Stimulated activated CD4-positive, alpha-beta T cell treated with anti-CD3 and anti-CD28 coated beads, TNF-alpha, amount 100 ng/mL, for 24 hours (primary cell): ENCODE measurements around the gene ALK.

Experiments used
- DNase-seq, 3 experiments: peaks; one replicate each; pipeline ENCODE4 v3.0.0-alpha.2; 2020; ENCODE audit warnings: low read depth in 3 of 3

ALK gene

GRCh38 chr2:29579495-29580169 is 341.8 kb downstream of the ALK start:
- no peak for DNase-seq

DNA sequence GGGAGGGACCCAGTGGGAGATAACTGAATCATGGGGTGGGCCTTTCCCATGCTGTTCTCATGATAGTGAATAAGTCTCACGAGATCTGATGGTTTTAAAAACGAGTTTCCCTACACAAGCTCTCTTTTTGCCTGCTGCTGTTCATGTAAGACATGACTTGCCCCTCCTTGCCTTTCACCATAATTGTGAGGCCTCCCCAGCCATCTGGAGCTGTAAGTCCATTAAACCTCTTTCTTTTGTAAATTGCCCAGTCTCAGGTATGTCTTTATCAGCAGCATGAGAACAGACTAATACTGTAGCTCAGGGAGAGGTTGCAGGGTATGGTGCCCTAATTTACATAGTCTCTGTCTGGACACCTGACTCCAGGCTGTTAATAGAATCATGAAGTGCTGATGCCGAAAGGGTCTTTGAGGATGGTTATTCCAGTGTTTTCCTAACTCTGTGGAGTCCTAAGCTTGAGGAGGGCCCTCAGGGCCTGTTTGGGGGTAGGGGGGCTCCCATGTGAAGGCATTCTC is 343.2 kb downstream of the ALK start:
- no peak for DNase-seq

DNA sequence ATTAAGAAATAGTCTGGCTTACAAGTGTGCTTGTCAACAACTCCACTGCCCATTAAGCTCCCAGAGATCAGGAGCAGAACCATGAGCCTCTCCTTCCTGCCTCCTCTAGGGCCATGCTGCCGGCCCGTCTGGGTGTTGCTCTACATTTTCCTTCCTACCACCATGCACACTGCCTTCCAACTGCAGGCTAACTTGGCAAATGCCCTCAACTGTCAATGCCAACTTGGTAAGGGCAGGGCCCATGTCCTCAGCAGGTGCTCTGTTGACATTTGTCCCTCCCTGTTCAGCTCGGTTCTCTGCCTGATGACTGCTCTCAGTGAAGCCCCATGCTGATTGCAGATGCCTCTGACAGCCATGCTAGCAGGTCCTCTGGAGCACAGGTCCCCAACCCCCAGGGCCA is 345.2 kb downstream of the ALK start:
- no peak for DNase-seq

GRCh38 chr2:29575370-29575890 is 346.0 kb downstream of the ALK start:
- DNase-seq, result no peak

DNA sequence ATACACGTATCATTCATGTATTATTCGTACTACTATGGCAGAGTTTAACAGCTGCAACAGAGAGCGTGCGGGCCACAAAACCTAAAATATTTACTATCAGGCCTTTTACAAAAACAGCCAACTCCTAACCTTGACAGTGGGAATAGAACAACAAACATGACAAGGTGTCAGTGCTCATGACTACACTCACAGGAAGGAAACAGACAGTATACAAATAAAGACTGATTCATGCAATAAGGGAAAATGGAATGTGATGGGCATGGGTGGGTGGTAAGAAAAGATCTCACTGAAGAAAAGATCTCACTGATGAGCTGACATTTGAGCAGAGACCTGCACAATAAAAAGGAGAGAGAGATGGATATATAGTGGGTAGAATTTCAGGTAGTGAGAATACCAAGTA is 347.8 kb downstream of the ALK start:
- no peak for DNase-seq

GRCh38 chr2:29573147-29573546 is 348.2 kb downstream of the ALK start:
- no peak for DNase-seq

- no peak for DNase-seq
Measured at GRCh38 chr2:29570539-29570938, 350.8 kb downstream of the ALK start.

DNA sequence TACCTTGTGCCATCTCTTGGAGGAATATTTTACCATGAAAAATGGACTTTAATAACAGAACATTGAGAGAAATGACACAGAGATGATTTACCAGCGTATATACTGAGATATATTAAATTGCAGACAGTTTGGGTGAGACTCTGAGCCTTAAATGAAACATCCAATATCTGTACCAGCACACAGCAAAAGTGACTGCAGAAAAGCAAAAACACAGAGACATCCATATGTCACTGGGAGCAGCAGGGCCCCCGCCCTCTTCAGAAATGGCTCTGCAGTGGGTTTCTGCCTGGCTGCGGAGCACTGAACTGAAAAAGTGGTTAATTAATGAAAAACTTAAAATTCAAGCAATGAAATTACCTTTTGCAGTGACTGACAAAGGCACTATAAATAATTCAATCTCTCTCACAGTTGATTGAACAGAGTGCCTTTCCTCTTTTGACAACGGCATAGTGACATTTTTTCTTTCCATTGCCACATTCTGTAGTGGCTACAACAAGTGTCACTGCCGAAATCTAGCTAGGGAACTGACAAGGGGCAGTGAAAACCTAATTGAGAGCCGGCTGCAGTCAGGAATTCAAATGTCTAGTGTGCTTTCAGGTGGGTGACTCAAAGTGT is 353.4 kb downstream of the ALK start:
- DNase-seq, result no peak

- no peak for DNase-seq
Measured at GRCh38 chr2:29563697-29564096, 357.7 kb downstream of the ALK start.

GRCh38 chr2:29562896-29563295 is 358.5 kb downstream of the ALK start:
- DNase-seq, result no peak

- DNase-seq, result no peak
Measured at GRCh38 chr2:29562319-29562718, 359.1 kb downstream of the ALK start.

DNA sequence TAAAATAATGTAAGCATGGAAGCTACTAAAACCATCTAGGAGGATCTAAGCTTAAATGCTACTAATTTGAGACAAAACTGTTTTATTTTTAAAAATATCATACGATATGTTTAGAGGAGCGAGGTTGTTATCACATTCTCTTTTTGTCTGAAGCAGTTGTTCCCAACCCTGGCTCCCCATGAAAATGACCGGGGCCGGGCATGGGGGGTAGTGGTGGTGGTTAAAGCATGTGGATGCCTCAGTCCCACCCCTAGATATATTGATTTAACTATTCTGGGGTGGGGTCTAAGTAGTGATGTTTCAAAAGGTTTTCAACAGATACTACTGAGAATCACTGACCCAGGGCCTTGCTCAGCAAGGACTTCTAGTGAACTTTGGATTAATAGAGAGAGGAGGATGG is 359.8 kb downstream of the ALK start:
- no peak for DNase-seq

DNA sequence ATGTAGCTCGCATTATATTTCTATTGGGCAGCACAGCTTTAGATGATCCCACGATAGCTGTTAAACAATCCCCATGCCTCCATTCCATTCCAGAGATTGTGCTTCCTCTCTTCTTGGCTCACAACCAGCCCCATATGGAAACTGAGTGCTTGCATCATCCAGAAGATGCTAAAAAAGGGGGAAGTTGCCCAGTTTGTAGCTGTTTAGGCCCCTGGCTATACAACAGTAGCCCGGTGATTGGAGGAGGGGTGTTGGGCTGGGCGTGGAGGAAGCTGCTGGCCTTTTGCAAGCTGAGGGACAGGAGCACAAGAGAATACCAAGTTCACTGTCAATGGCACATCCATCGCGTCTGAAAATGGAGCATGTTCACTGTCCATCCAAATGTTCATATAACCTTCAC is 360.2 kb downstream of the ALK start:
- DNase-seq, result no peak

DNA sequence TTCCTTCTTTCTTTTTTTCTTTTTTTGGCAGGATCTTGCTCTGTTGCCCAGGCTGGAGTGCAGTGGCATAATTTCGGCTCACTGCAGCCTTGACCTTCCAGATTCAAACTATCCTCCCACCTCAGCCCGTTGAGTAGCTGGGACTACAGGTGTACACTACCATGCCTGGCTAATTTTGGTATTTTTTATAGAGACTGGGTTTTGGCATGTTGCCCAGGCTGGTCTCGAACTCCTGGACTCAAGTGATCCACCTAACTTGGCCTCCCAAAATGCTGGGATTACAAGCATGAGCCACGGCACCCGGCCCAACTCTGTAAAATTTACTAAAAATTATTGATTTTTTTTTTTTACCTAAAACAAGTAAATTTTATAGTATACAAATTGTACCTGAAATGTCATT is 360.8 kb downstream of the ALK start:
- DNase-seq, result no peak

DNA sequence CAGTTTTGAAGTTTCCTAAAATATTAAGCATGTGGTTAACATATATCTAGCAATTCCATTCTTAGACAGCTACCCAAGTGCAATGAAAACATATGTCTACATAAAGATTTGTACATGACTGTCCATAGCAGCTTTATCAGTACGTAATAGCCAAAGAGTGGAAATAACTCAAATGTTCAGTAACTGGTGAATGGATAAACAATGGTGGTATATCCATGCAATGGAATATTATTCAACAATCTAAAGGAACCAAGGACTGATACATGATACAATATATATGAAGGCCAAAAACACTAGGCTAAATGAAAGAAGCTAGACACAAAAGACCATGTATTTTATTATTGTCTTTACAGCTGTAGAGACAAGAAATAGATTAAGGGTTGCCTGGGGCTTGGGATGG is 361.4 kb downstream of the ALK start:
- no peak for DNase-seq

DNA sequence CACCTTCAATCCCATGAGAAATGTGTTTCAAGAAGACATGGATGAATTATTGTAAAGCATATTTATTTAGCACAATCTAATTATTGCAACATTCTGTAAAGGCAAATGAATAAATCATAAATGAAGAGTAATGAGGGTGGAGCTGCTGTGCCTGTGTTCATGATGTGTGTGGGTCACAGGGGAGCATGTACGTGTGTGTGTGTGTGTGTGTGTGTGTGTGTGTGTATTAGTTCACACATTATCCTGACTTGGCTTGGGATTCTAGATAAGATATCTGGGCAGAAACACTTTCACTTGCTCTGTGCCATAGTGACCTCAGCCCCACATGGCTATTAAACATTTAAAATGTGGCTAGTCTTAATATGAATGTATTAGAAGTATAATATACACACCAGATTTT is 361.8 kb downstream of the ALK start:
- no peak for DNase-seq

GRCh38 chr2:29558097-29558496 is 363.3 kb downstream of the ALK start:
- no peak for DNase-seq

GRCh38 chr2:29557268-29557667 is 364.1 kb downstream of the ALK start:
- DNase-seq, result no peak

DNA sequence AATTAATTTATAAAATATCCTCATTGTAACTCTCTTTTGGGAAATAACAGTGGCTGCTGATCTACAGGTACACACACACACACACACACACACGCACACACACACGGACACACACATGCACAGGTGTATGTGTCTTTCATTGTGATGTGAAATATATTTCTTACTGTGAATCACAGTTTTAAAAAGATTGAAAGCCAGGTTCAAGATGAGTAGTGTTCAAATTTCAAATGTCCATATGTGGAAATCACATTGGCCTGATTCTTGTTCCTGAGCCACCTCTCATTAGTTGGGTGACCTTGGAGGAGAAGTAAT is 372.4 kb downstream of the ALK start:
- no peak for DNase-seq

- DNase-seq, result no peak
Measured at GRCh38 chr2:29544917-29545316, 376.5 kb downstream of the ALK start.

DNA sequence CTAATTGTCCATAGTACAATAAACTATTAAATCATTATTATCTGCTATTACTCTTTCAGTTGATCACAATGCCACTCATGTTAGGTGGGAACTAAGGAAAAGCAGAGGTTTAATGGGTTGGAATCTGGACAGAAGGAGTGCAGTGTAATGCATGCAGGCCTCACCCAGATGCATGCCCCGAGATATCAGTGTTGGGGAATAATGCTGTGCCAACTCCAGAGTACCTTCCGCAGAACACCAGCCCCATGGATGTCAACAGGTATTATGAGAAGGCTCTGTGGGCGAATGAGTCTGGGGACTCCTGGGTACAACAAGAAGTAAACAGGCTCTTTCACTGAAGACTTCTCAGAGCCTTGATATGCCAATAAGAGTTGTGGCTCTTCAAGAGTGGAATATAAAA is 377.4 kb downstream of the ALK start:
- DNase-seq, result no peak

DNA sequence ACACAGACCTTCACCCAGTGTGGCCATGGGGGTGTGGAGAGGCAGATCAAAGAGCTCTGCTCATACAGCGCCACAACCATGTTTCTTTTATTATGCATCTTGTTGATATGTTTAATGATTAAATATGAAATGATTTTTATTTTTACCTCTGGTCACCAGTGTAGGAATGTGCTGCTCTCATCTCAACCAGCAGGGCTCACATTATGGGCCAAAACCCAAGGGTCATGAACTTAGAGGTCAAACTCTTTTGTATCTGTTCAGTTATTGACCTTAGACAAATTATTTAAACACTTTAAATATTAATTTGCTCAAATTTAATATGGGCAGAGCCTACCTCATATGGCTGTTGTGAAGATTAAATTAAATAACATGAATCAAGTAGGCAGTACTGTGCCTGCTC is 386.2 kb downstream of the ALK start:
- no peak for DNase-seq

DNA sequence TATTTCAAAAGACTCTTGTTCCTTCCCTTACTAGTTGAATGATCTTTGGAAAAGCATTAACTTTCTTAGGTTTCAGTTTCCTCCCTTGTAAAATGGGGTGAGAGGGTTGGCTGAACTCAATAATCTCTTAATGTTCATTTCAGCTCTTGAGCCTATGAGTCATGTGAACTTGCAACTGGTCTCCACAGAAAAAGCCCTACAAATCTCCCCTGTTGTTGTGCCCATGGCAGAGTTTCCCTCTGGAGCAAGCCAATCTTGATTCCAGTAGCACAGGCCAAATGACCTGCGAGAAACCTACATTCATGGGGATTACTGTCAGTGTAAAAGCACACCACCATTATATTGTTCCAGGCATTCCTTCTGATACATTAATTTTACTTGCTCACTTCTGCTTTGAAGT is 388.9 kb downstream of the ALK start:
- no peak for DNase-seq

GRCh38 chr2:29531626-29532025 is 389.8 kb downstream of the ALK start:
- no peak for DNase-seq
